GM18507 (cell line): Measurements from ENCODE around the gene RNF208.
A peak's percentile ranks its signal among the peaks of the same experiment; 100 is the strongest.

Source experiments
- DNase-seq: peaks from one replicate; pipeline ENCODE4 v3.0.0; 2011; ENCODE audit warnings: low read depth; ENCODE audit not compliant: insufficient read length; ENCODE audit errors: extremely low spot score
- FAIRE-seq: peaks from 2 replicates; lab custom pipeline; 2011; peaks lifted over from hg19 to GRCh38; lab: Jason Lieb, UNC

RNF208 gene

GRCh38 chr9:137229903-137230704, 8.1 kb upstream of the RNF208 start:
- no peak for FAIRE-seq
- DNase-seq = no peak

- FAIRE-seq (no peak), DNase-seq (no peak)
Measured at GRCh38 chr9:137228968-137229896, 7.2 kb upstream of the RNF208 start.

GRCh38 chr9:137228506-137228967, 6.5 kb upstream of the RNF208 start:
- DNase-seq (no peak), FAIRE-seq (no peak)

- FAIRE-seq = no peak
- DNase-seq = no peak
Measured at GRCh38 chr9:137227853-137228505, 5.9 kb upstream of the RNF208 start.

- FAIRE-seq = peak; percentile 84
Measured at GRCh38 chr9:137227054-137227852, 5.2 kb upstream of the RNF208 start, which contains the start of gene RNF224. Gene RNF224 (plus strand): TSS chr9:137227502. CDS start chr9:137228336, 834 bp downstream.

GRCh38 chr9:137226338-137227053, 4.5 kb upstream of the RNF208 start:
- no peak for FAIRE-seq
- no peak for DNase-seq

More at GRCh38 chr9:137227054-137227852, 5.2 kb upstream of the RNF208 start, which contains the start of gene RNF224:
- peak; percentile 59 for DNase-seq

GRCh38 chr9:137225699-137226331, 3.8 kb upstream of the RNF208 start:
- no peak for FAIRE-seq
- no peak for DNase-seq

GRCh38 chr9:137224830-137225694, 3.0 kb upstream of the RNF208 start, which contains the start of gene CYSRT1:
Gene CYSRT1 (plus strand): TSS chr9:137225174. CDS start chr9:137225622, 448 bp downstream.
- FAIRE-seq = no peak
- DNase-seq = no peak

- DNase-seq (peak; percentile 94), FAIRE-seq (peak; percentile 99)
Measured at GRCh38 chr9:137223078-137223970, 1.3 kb upstream of the RNF208 start.

GRCh38 chr9:137221506-137222111, 431 bp downstream of the RNF208 start:
- FAIRE-seq (no peak), DNase-seq (no peak)

- no peak for FAIRE-seq
- DNase-seq = no peak
Measured at GRCh38 chr9:137221095-137221505, 940 bp downstream of the RNF208 start.

GRCh38 chr9:137220317-137221094, 1.5 kb downstream of the RNF208 start:
- FAIRE-seq = no peak
- no peak for DNase-seq

- DNase-seq (no peak), FAIRE-seq (no peak)
Measured at GRCh38 chr9:137219757-137220316, 2.2 kb downstream of the RNF208 start.

- FAIRE-seq = no peak
- DNase-seq = no peak
Measured at GRCh38 chr9:137218754-137219271, 3.2 kb downstream of the RNF208 start.
